Neural cell (in vitro differentiated cells): ENCODE measurements around the gene ASAP3.

Source experiments
- CTCF ChIP-seq: fragments of 450-650 bp; IDR thresholded peaks from 2 replicates; pipeline ENCODE4 v1.5.1; 2014; ENCODE audit warnings: antibody characterized with exemption, mild to moderate bottlenecking, moderate library complexity; ENCODE audit not compliant: poor library complexity, severe bottlenecking
- EP300 ChIP-seq: fragments of 450-650 bp; conservative IDR thresholded peaks from 2 replicates; pipeline ENCODE4 v1.6.1; 2014; ENCODE audit warnings: antibody characterized with exemption, mild to moderate bottlenecking, moderate library complexity; ENCODE audit not compliant: poor library complexity, severe bottlenecking
- POLR2AphosphoS5 ChIP-seq: IDR thresholded peaks from 2 replicates; pipeline ENCODE4 v1.6.1; 2012
- RAD21 ChIP-seq: fragments of 450-650 bp; conservative IDR thresholded peaks from 2 replicates; pipeline ENCODE4 v1.6.1; 2014; ENCODE audit warnings: antibody characterized with exemption, mild to moderate bottlenecking, moderate library complexity
- REST ChIP-seq: IDR thresholded peaks from 2 replicates; pipeline ENCODE4 v1.6.1; 2012; ENCODE audit warnings: borderline replicate concordance
- SMC3 ChIP-seq: fragments of 450-650 bp; conservative IDR thresholded peaks from 2 replicates; pipeline ENCODE4 v1.6.1; 2014; ENCODE audit warnings: antibody characterized with exemption, mild to moderate bottlenecking, moderate library complexity; ENCODE audit not compliant: poor library complexity
- TAF1 ChIP-seq: IDR thresholded peaks from 2 replicates; pipeline ENCODE4 v1.6.1; 2012; ENCODE audit warnings: low read depth

GRCh38 chr1:23381233-23381885, 102.6 kb downstream of the ASAP3 start:
- TF ChIP-seq CTCF, result no peak
- TF ChIP-seq TAF1, result no peak
- no peak for TF ChIP-seq RAD21
- no peak for TF ChIP-seq REST
- no peak for TF ChIP-seq EP300
- no peak for TF ChIP-seq POLR2AphosphoS5
- no peak for TF ChIP-seq SMC3
